ENCODE measurements around the gene SAMD3.
"Not testable (repeated sequence)": the region's sequence is repeated elsewhere in the genome, so short reads cannot be mapped to it uniquely, and the experiment has no call there.

SAMD3 gene

GRCh38 chr6:130170160-130170559 is 52.6 kb downstream of the SAMD3 start:
- H3K4me3 Mint-ChIP-seq; H3K27me3 Mint-ChIP-seq; H3K27ac Mint-ChIP-seq; H3K4me1 Mint-ChIP-seq (ENCODE audit: low read depth): not testable (repeated sequence)
- H3K9me3 Mint-ChIP-seq, result peaks cover 10% of the 10 kb centered on the region
- H3K36me3 Mint-ChIP-seq (ENCODE audit: low read depth), result peaks cover 15% of the 10 kb centered on the region

DNA sequence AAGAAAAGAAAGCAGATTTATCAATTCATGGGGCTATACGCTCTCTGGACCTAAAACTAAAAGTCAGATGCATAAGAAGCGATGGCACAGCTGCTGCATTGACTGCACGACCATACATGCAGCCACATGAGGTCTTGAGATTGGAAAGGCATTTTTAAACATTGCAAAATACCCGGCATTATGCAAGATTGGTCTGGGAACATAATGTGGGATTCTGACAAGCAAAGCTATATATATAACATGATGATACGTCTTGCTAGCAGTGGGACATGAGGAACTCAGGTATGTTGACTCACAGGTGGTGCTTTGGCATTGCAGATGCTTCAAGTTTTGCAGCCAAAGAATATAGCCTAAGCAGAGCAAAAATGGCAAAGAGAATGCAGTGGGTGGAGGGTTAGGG is 55.1 kb downstream of the SAMD3 start:
- no peaks in the 10 kb centered on the region for H3K27me3 Mint-ChIP-seq
- no peaks in the 10 kb centered on the region for H3K4me1 Mint-ChIP-seq (ENCODE audit: low read depth)

DNA sequence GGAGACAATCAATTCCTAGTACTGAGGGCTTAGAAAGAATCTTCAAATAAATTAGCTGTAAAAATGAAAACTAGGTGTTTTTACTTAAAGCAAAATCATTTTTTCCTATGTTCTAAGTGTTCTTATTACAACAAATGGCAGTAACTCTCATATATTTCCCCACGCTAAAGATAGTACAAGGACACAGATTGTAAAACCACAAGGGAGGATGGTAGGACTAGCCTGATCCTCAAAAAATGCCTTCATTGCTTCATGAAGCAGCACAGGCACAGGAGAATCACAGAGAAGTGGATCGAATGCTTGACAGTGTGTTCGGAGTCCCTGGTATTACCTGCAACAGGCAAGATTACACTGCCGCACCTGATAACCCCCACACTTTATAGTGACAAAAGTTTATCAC is 58.5 kb downstream of the SAMD3 start:
- Mint-ChIP-seq H3K9me3 (peaks cover 5% of the 10 kb centered on the region), H3K27ac (no peak overlapping the region), H3K4me3 (no peak overlapping the region), H3K4me1 (ENCODE audit: low read depth) (no peaks in the 10 kb centered on the region), H3K27me3 (no peaks in the 10 kb centered on the region), H3K36me3 (ENCODE audit: low read depth) (peaks cover 10% of the 10 kb centered on the region)

More for the DNA sequence above, 55.1 kb downstream of the SAMD3 start:
- no peak overlapping the region for H3K27ac Mint-ChIP-seq
- H3K4me3 Mint-ChIP-seq, result no peak overlapping the region
- H3K36me3 Mint-ChIP-seq (ENCODE audit: low read depth), result peaks cover 10% of the 10 kb centered on the region
- peaks cover 6% of the 10 kb centered on the region for H3K9me3 Mint-ChIP-seq

DNA sequence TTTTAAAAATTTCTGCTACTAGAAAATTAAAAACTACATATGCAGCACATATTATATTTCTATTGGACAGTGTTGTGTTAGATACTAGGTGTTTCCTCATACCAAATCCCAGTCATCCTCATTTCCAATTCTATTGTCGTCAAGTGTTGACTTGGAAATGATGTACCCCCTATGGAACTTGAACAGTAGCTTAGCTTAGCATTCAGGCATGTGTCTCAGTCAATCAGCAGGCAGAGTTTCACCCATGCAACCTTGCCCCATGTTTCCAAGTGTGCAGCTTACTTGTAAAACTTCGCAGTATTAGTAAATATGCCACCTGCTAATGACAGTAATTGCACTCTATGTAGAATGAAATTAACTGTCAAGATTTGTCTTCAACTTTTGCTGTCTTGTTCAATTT is 59.5 kb downstream of the SAMD3 start:
- Mint-ChIP-seq H3K4me1 (ENCODE audit: low read depth) (no peaks in the 10 kb centered on the region), H3K36me3 (ENCODE audit: low read depth) (peaks cover 14% of the 10 kb centered on the region)

GRCh38 chr6:130162421-130162820 is 60.3 kb downstream of the SAMD3 start:
- H3K27me3 Mint-ChIP-seq, result no peaks in the 10 kb centered on the region
- no peak overlapping the region for H3K4me3 Mint-ChIP-seq
- peaks cover 10% of the 10 kb centered on the region for H3K9me3 Mint-ChIP-seq
- no peaks in the 10 kb centered on the region for H3K4me1 Mint-ChIP-seq (ENCODE audit: low read depth)
- H3K27ac Mint-ChIP-seq, result no peak overlapping the region
- peaks cover 18% of the 10 kb centered on the region for H3K36me3 Mint-ChIP-seq (ENCODE audit: low read depth)

More for the DNA sequence above, 59.5 kb downstream of the SAMD3 start:
- Mint-ChIP-seq H3K9me3 (peaks cover 7% of the 10 kb centered on the region), H3K4me3 (no peak overlapping the region), H3K27me3 (no peaks in the 10 kb centered on the region), H3K27ac (no peak overlapping the region)

DNA sequence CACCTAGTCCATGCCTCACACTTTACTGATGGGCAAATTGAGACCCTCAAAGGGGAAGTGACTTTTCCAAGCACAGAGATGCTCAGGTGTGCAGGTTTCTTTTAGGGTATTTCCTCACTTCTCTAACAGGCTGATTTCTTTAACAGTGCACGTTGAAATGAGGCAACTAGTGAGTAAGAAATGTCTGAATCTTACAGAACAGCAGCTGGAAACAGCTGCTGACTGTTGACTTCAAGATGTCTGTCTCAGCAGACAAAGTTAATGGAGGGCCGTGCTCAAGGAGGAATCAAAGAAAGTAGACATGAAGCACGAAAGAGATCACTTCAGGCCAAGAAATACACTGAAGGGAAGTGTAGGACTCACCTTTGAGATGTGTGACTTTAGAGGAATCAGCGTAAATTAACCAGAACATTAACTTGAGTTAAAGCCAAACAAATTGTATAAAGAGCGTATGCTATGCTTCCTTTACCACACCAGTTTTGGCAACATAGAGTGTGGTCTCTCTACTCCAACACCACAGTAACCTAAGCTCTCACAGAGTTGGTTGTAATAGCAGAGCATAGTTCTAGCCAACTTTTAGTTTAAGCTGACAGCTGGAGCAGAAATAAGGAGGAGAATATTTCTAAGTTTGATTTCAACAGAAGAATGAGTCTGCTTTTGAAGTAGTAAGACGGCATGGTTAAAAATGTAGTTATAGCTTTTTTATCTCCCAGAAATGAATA is 60.9 kb downstream of the SAMD3 start:
- Mint-ChIP-seq H3K27me3 (no peaks in the 10 kb centered on the region), H3K4me3 (no peak overlapping the region), H3K36me3 (ENCODE audit: low read depth) (peaks cover 18% of the 10 kb centered on the region), H3K9me3 (peaks cover 10% of the 10 kb centered on the region), H3K27ac (no peak overlapping the region), H3K4me1 (ENCODE audit: low read depth) (no peaks in the 10 kb centered on the region)

DNA sequence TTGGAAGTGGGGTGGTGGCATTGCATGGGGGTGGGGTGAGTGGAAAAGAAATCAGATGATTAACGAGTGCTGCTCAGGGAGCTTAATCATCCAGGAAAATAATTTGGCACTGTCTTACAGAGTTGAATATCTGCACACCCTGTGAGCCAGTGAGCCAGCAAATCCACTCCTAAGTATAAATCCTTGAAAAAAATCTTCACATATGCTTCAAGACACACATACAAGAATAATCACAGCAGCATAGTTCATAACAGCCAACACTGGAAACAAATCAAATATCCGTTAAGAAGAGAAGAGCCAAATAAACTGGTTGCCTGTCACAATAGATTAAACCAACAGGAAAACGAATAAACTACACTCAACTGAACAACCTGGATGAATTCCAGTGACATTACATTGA is 62.8 kb downstream of the SAMD3 start:
- peaks cover 10% of the 10 kb centered on the region for H3K9me3 Mint-ChIP-seq
- H3K4me1 Mint-ChIP-seq (ENCODE audit: low read depth), result no peaks in the 10 kb centered on the region
- no peaks in the 10 kb centered on the region for H3K27me3 Mint-ChIP-seq
- H3K36me3 Mint-ChIP-seq (ENCODE audit: low read depth), result peaks cover 14% of the 10 kb centered on the region
- H3K4me3 Mint-ChIP-seq, result no peak overlapping the region
- H3K27ac Mint-ChIP-seq, result no peak overlapping the region

- no peaks in the 10 kb centered on the region for H3K4me1 Mint-ChIP-seq (ENCODE audit: low read depth)
- peaks cover 10% of the 10 kb centered on the region for H3K9me3 Mint-ChIP-seq
- H3K36me3 Mint-ChIP-seq (ENCODE audit: low read depth), result peaks cover 14% of the 10 kb centered on the region
- no peak overlapping the region for H3K4me3 Mint-ChIP-seq
- H3K27me3 Mint-ChIP-seq, result no peaks in the 10 kb centered on the region
- no peak overlapping the region for H3K27ac Mint-ChIP-seq
Observed at GRCh38 chr6:130158548-130158947, 64.2 kb downstream of the SAMD3 start.

GRCh38 chr6:130158056-130158455 is 64.7 kb downstream of the SAMD3 start:
- peaks cover 10% of the 10 kb centered on the region for H3K9me3 Mint-ChIP-seq
- H3K27ac Mint-ChIP-seq, result no peak overlapping the region
- no peaks in the 10 kb centered on the region for H3K27me3 Mint-ChIP-seq
- H3K4me1 Mint-ChIP-seq (ENCODE audit: low read depth), result no peaks in the 10 kb centered on the region
- H3K36me3 Mint-ChIP-seq (ENCODE audit: low read depth), result peaks cover 14% of the 10 kb centered on the region
- no peak overlapping the region for H3K4me3 Mint-ChIP-seq

DNA sequence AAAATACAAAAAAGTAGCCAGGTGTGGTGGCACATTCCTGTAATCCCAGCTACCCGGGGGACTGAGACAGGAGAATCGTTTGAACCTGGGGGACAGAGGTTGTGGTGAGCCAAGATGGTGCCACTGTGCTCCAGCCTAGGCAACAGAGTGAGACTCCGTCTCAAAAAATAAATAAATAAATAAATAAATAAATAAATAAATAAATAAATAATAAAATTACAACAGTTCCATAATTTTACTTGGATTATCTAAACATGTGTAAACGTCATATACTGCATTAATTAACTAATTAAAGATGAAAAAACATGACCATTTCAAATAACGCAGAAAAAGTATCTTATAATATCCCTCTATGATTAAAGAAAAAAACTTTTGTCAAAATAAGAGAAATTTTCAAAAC is 65.8 kb downstream of the SAMD3 start:
- H3K27ac Mint-ChIP-seq, result no peak overlapping the region
- no peaks in the 10 kb centered on the region for H3K4me1 Mint-ChIP-seq (ENCODE audit: low read depth)
- no peaks in the 10 kb centered on the region for H3K27me3 Mint-ChIP-seq
- H3K4me3 Mint-ChIP-seq, result no peak overlapping the region
- peaks cover 14% of the 10 kb centered on the region for H3K36me3 Mint-ChIP-seq (ENCODE audit: low read depth)
- peaks cover 10% of the 10 kb centered on the region for H3K9me3 Mint-ChIP-seq

DNA sequence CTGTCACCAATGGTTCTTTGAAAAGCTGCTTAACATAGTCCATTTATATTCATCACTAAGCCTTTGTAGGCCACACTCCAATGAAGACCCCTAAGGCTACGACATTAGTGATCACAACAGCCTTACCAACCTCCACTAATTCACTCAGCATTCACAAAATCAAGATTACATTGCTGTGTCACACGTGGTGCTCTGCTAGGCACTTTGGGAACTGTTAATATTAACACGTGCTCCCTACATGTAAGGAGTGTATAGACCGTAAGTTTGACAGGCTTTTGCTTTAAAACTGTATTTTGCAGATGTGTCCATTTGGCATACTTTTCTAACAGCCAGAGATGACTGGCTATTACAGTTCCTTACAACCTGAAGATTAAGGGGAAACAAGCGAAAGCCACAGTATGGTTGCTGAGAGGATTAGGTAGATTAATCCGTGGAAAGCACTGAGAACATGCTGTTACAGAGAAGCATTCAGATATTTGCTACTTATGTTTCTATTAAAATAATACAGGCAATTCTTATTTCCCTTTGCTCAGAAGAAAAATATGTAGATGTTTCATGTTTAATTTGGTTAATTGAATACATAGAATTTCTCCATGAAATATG is 69.7 kb downstream of the SAMD3 start:
- Mint-ChIP-seq H3K4me1 (ENCODE audit: low read depth) (no peaks in the 10 kb centered on the region), H3K9me3 (peaks cover under 1% of the 10 kb centered on the region), H3K4me3 (no peak overlapping the region), H3K27ac (no peak overlapping the region), H3K36me3 (ENCODE audit: low read depth) (peaks cover 9% of the 10 kb centered on the region), H3K27me3 (no peaks in the 10 kb centered on the region)

DNA sequence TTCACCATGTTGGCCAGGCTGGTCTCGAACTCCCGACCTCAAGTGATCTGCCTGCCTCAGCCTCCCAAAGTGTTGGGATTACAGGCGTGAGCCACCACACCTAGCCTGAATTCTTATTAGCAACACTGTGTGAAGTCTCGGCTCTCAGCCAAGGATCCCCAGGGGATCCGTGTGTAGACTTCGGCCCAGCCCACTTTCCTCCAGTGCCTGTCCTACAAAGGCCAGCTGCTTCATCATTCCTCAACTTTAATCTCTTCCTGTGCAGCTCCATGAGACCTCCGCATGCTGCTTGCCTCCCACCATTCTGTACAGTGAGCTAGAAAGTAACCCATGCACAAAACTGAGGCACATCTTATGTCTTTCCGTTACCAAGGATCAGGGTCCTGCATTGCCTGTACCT is 71.8 kb downstream of the SAMD3 start:
- Mint-ChIP-seq H3K36me3 (ENCODE audit: low read depth) (peaks cover 8% of the 10 kb centered on the region), H3K9me3 (peaks cover 4% of the 10 kb centered on the region), H3K4me3 (no peak overlapping the region), H3K4me1 (ENCODE audit: low read depth) (no peaks in the 10 kb centered on the region), H3K27me3 (no peaks in the 10 kb centered on the region), H3K27ac (no peak overlapping the region)

GRCh38 chr6:130149016-130149415 is 73.7 kb downstream of the SAMD3 start:
- not testable (repeated sequence) for H3K27ac Mint-ChIP-seq; H3K4me1 Mint-ChIP-seq (ENCODE audit: low read depth); H3K9me3 Mint-ChIP-seq; H3K27me3 Mint-ChIP-seq; H3K4me3 Mint-ChIP-seq
- peaks cover 13% of the 10 kb centered on the region for H3K36me3 Mint-ChIP-seq (ENCODE audit: low read depth)

DNA sequence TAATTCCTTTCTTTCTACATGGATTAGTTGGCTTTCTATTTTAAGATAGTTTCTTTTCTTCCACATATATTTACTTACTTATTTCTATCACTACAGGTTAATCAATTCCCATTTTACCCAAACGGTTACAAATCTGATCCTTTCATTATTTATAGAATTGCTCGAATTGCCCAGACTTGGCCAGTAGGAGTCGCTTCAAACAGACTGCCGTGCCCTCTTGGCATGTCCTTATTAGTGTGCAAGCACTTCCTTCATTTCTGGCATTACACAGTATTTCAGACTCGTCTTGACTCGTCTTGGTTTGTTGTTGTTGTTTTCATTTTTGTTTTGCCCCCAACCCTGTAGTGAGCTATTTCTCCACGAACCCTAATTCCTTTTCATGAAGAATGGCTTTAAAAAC is 74.6 kb downstream of the SAMD3 start:
- H3K4me3 Mint-ChIP-seq, result no peak overlapping the region
- no peak overlapping the region for H3K27ac Mint-ChIP-seq
- no peaks in the 10 kb centered on the region for H3K4me1 Mint-ChIP-seq (ENCODE audit: low read depth)
- no peaks in the 10 kb centered on the region for H3K27me3 Mint-ChIP-seq
- H3K36me3 Mint-ChIP-seq (ENCODE audit: low read depth), result peaks cover 21% of the 10 kb centered on the region
- H3K9me3 Mint-ChIP-seq, result peaks cover 4% of the 10 kb centered on the region

DNA sequence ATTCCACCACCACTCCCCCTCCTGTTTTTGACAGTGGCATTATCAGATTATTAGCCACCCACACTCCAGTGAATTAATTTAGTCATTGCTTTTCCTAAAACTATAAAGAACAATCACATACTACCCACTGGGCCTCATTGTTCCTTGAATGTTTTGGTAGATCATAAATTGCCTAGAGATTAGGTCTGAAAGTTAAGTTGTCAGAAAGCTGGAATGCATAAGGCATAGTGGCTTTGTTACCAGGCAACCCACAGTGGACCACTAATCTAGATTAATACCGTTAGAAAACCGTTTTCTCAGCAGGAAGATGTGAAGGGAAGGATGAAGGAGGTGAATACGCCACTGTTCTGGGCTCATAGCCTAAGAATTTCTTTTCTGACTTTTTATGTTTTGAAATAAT is 75.6 kb downstream of the SAMD3 start:
- H3K27me3 Mint-ChIP-seq, result no peaks in the 10 kb centered on the region
- peaks cover 4% of the 10 kb centered on the region for H3K9me3 Mint-ChIP-seq
- H3K4me1 Mint-ChIP-seq (ENCODE audit: low read depth), result no peaks in the 10 kb centered on the region
- no peak overlapping the region for H3K4me3 Mint-ChIP-seq
- H3K36me3 Mint-ChIP-seq (ENCODE audit: low read depth), result peaks cover 30% of the 10 kb centered on the region
- no peak overlapping the region for H3K27ac Mint-ChIP-seq

- no peak overlapping the region for H3K4me3 Mint-ChIP-seq
- H3K27me3 Mint-ChIP-seq, result no peaks in the 10 kb centered on the region
- H3K36me3 Mint-ChIP-seq (ENCODE audit: low read depth), result peaks cover 49% of the 10 kb centered on the region
- H3K27ac Mint-ChIP-seq, result no peak overlapping the region
- H3K4me1 Mint-ChIP-seq (ENCODE audit: low read depth), result peaks cover 14% of the 10 kb centered on the region
- peaks cover 4% of the 10 kb centered on the region for H3K9me3 Mint-ChIP-seq
Observed at GRCh38 chr6:130143709-130144108, 79.0 kb downstream of the SAMD3 start.
